ENCODE results near the gene C10orf67. TPM values are rescaled to one million over a fixed set of nuclear protein-coding genes. Genes with fewer than 3 reads are reported as not detected.

The C10orf67 gene
- total and polyA plus RNA-seq, 5 donors from 2014 or later: 0.31 to 0.74 (median 0.48) TPM; not detected in 1

- H3K4me1 ChIP-seq (ENCODE audit: control insufficient read depth, insufficient read depth, low read length, poor library complexity, severe bottlenecking): no peaks in the 10 kb centered on the region
- Mint-ChIP-seq H3K4me1 (peaks cover 0 to 11% (median 2%) of the 10 kb centered on the region in 4 donors), H3K27ac (no peak overlapping the region), H3K36me3 (no peaks in the 10 kb centered on the region), H3K4me3 (no peak overlapping the region), H3K27me3 (peaks cover 58% of the 10 kb centered on the region), H3K9me3 (peaks cover 0 to 5% (median 0%) of the 10 kb centered on the region in 7 donors)
- H3K27me3 ChIP-seq (ENCODE audit: control insufficient read depth, insufficient read depth, low read length): peaks cover 11% of the 10 kb centered on the region
- H3K27ac ChIP-seq (ENCODE audit: insufficient read depth, low read length, poor library complexity, severe bottlenecking): no peak overlapping the region
- H3K9me3 ChIP-seq (ENCODE audit: control insufficient read depth in 2 of 2, low read length in 2 of 2): no peaks in the 10 kb centered on the region
- ATAC-seq (ENCODE audit: low read depth in 2 of 2): no peak
- H3K4me3 ChIP-seq (ENCODE audit: low read depth, low read length): no peak overlapping the region
- H3K36me3 ChIP-seq (ENCODE audit: control insufficient read depth, insufficient read depth, low read length): no peaks in the 10 kb centered on the region
- no peak for DNase-seq
Observed at GRCh38 chr10:23186697-23187096, 157.9 kb downstream of the C10orf67 start.

GRCh38 chr10:23186178-23186577 is 158.4 kb downstream of the C10orf67 start:
- H3K27ac Mint-ChIP-seq: no peak overlapping the region
- Histone ChIP-seq H3K27me3 (ENCODE audit: control insufficient read depth, insufficient read depth, low read length) (peaks cover 11% of the 10 kb centered on the region), H3K27ac (ENCODE audit: insufficient read depth, low read length, poor library complexity, severe bottlenecking) (no peak overlapping the region), H3K9me3 (ENCODE audit: control insufficient read depth in 2 of 2, low read length in 2 of 2) (no peaks in the 10 kb centered on the region), H3K36me3 (ENCODE audit: control insufficient read depth, insufficient read depth, low read length) (no peaks in the 10 kb centered on the region), H3K4me3 (ENCODE audit: low read depth, low read length) (no peak overlapping the region), H3K4me1 (ENCODE audit: control insufficient read depth, insufficient read depth, low read length, poor library complexity, severe bottlenecking) (no peaks in the 10 kb centered on the region)
- H3K9me3 Mint-ChIP-seq: peaks cover 0 to 5% (median 0%) of the 10 kb centered on the region in 7 donors
- H3K4me3 Mint-ChIP-seq: no peak overlapping the region
- no peaks in the 10 kb centered on the region for H3K36me3 Mint-ChIP-seq
- H3K27me3 Mint-ChIP-seq: peaks cover 60% of the 10 kb centered on the region
- ATAC-seq (ENCODE audit: low read depth in 2 of 2) (no peak), DNase-seq (no peak)
- peaks cover 0 to 11% (median 2%) of the 10 kb centered on the region in 4 donors for H3K4me1 Mint-ChIP-seq

GRCh38 chr10:23174977-23175512 is 169.6 kb downstream of the C10orf67 start:
- Mint-ChIP-seq H3K4me1 (peaks cover 0 to 18% (median under 1%) of the 10 kb centered on the region in 4 donors), H3K27ac (no peak overlapping the region), H3K36me3 (no peaks in the 10 kb centered on the region), H3K9me3 (peaks cover 0 to 3% (median 0%) of the 10 kb centered on the region in 7 donors), H3K4me3 (no peak overlapping the region), H3K27me3 (peaks cover 62% of the 10 kb centered on the region)
- H3K27ac ChIP-seq (ENCODE audit: insufficient read depth, low read length, poor library complexity, severe bottlenecking): no peak overlapping the region
- no peaks in the 10 kb centered on the region for H3K9me3 ChIP-seq (ENCODE audit: control insufficient read depth in 2 of 2, low read length in 2 of 2)
- DNase-seq (no peak), ATAC-seq (ENCODE audit: low read depth in 2 of 2) (no peak)
- H3K27me3 ChIP-seq (ENCODE audit: control insufficient read depth, insufficient read depth, low read length): peaks cover 23% of the 10 kb centered on the region
- no peaks in the 10 kb centered on the region for H3K36me3 ChIP-seq (ENCODE audit: control insufficient read depth, insufficient read depth, low read length)
- H3K4me1 ChIP-seq (ENCODE audit: control insufficient read depth, insufficient read depth, low read length, poor library complexity, severe bottlenecking): peaks cover 8% of the 10 kb centered on the region
- H3K4me3 ChIP-seq (ENCODE audit: low read depth, low read length): no peak overlapping the region

DNA sequence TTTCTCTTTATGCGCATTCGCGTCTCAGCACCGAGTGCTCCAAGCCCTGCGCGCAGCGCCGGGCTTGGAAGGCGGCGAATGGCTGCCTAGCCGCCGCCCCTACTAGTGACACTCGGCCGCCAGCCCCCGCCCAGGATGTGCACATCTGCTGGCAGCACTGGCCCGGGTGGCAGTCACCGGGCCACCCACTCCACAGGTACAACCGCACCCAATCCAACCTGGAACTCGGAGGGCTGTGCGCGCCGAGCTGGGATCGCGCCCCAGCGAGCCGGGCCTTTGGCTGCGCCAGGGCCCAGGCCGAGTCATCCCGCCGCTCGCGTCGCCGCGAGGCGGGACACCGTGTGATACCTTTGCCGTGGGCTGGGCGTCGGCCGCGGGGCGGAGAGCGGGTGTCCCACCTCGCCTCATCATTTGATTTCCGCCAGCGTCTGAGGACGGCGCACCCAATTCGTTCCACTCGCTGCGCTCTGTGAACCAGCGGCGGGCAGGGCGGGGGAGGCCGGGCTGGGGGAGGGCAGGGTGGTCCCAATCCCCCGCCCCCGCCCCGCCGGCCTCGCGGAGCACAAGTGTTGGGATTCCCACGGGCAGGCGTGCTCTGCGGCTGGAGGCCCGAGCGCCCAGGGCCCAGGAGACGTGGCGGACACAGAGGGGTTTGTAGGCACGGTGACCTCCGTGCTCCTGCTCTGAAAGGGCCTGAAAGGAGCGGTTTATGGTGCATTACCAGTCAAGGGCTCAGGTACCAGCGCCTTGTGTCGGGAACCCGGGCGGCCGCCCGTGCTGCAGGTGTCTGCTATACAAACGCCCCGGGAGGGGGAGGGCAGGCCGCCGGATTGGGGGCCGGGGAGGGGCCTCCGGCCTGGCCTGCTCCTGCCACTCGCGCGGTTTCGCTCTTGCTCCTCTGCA is 170.3 kb downstream of the C10orf67 start:
- H3K4me1 ChIP-seq (ENCODE audit: control insufficient read depth, insufficient read depth, low read length, poor library complexity, severe bottlenecking): peaks cover 8% of the 10 kb centered on the region
- DNase-seq: no peak
- no peak overlapping the region for H3K27ac ChIP-seq (ENCODE audit: insufficient read depth, low read length, poor library complexity, severe bottlenecking)
- no peaks in the 10 kb centered on the region for H3K9me3 ChIP-seq (ENCODE audit: control insufficient read depth in 2 of 2, low read length in 2 of 2)
- Mint-ChIP-seq H3K9me3 (peaks cover 0 to 3% (median 0%) of the 10 kb centered on the region in 7 donors), H3K36me3 (no peaks in the 10 kb centered on the region), H3K4me3 (no peak overlapping the region), H3K4me1 (peaks cover 0 to 18% (median under 1%) of the 10 kb centered on the region in 4 donors), H3K27ac (no peak overlapping the region), H3K27me3 (peaks cover 55% of the 10 kb centered on the region)
- no peak for ATAC-seq (ENCODE audit: low read depth in 2 of 2)
- H3K4me3 ChIP-seq (ENCODE audit: low read depth, low read length): no peak overlapping the region
- peaks cover 28% of the 10 kb centered on the region for H3K27me3 ChIP-seq (ENCODE audit: control insufficient read depth, insufficient read depth, low read length)
- H3K36me3 ChIP-seq (ENCODE audit: control insufficient read depth, insufficient read depth, low read length): no peaks in the 10 kb centered on the region

- Histone ChIP-seq H3K36me3 (ENCODE audit: control insufficient read depth, insufficient read depth, low read length) (no peaks in the 10 kb centered on the region), H3K27ac (ENCODE audit: insufficient read depth, low read length, poor library complexity, severe bottlenecking) (no peak overlapping the region), H3K27me3 (ENCODE audit: control insufficient read depth, insufficient read depth, low read length) (peaks cover 21% of the 10 kb centered on the region), H3K9me3 (ENCODE audit: control insufficient read depth in 2 of 2, low read length in 2 of 2) (no peaks in the 10 kb centered on the region), H3K4me1 (ENCODE audit: control insufficient read depth, insufficient read depth, low read length, poor library complexity, severe bottlenecking) (peaks cover 8% of the 10 kb centered on the region), H3K4me3 (ENCODE audit: low read depth, low read length) (no peak overlapping the region)
- ATAC-seq (ENCODE audit: low read depth in 2 of 2): no peak
- peaks cover 0 to 18% (median under 1%) of the 10 kb centered on the region in 4 donors for H3K4me1 Mint-ChIP-seq
- H3K9me3 Mint-ChIP-seq: peaks cover 0 to 3% (median 0%) of the 10 kb centered on the region in 7 donors
- H3K4me3 Mint-ChIP-seq: no peak overlapping the region
- H3K27me3 Mint-ChIP-seq: peaks cover 49% of the 10 kb centered on the region
- H3K36me3 Mint-ChIP-seq: no peaks in the 10 kb centered on the region
- no peak overlapping the region for H3K27ac Mint-ChIP-seq
- DNase-seq: no peak
Observed at GRCh38 chr10:23173214-23174073, 171.2 kb downstream of the C10orf67 start.

- H3K4me3 ChIP-seq (ENCODE audit: low read depth, low read length): no peak overlapping the region
- H3K27ac Mint-ChIP-seq: no peak overlapping the region
- no peaks in the 10 kb centered on the region for H3K36me3 Mint-ChIP-seq
- H3K4me1 ChIP-seq (ENCODE audit: control insufficient read depth, insufficient read depth, low read length, poor library complexity, severe bottlenecking): peaks cover 8% of the 10 kb centered on the region
- ATAC-seq (ENCODE audit: low read depth in 2 of 2) (no peak), DNase-seq (no peak)
- H3K4me1 Mint-ChIP-seq: peaks cover 0 to 18% (median 2%) of the 10 kb centered on the region in 4 donors
- peaks cover 21% of the 10 kb centered on the region for H3K27me3 ChIP-seq (ENCODE audit: control insufficient read depth, insufficient read depth, low read length)
- H3K4me3 Mint-ChIP-seq: peak overlapping the region in 1 of 4 donors; percentile 33
- H3K36me3 ChIP-seq (ENCODE audit: control insufficient read depth, insufficient read depth, low read length): no peaks in the 10 kb centered on the region
- H3K27me3 Mint-ChIP-seq: peaks cover 45% of the 10 kb centered on the region
- no peak overlapping the region for H3K27ac ChIP-seq (ENCODE audit: insufficient read depth, low read length, poor library complexity, severe bottlenecking)
- no peaks in the 10 kb centered on the region for H3K9me3 ChIP-seq (ENCODE audit: control insufficient read depth in 2 of 2, low read length in 2 of 2)
- H3K9me3 Mint-ChIP-seq: peaks cover 0 to 7% (median 0%) of the 10 kb centered on the region in 7 donors
Observed at GRCh38 chr10:23172429-23173213, 172.0 kb downstream of the C10orf67 start.

Data from CD4-positive, CD25-positive, alpha-beta regulatory T cell (primary cell).